Ishikawa (cell line): ENCODE measurements around the gene HTR2B.

Experiments used
- EGR1 ChIP-seq: IDR thresholded peaks from 2 replicates; pipeline ENCODE4 v1.6.1; 2012
- EP300 ChIP-seq: IDR thresholded peaks from 2 replicates; pipeline ENCODE4 v1.6.1; 2012; ENCODE audit warnings: borderline replicate concordance
- MAX ChIP-seq: IDR thresholded peaks from 2 replicates; pipeline ENCODE4 v1.6.1; 2012
- NFIC ChIP-seq: IDR thresholded peaks from 2 replicates; pipeline ENCODE4 v1.6.1; 2012
- RAD21 ChIP-seq: IDR thresholded peaks from 2 replicates; pipeline ENCODE4 v1.6.1; 2012; ENCODE audit warnings: low read depth
- TAF1 ChIP-seq: IDR thresholded peaks from 2 replicates; pipeline ENCODE4 v1.6.1; 2012; ENCODE audit warnings: low read depth, mild to moderate bottlenecking
- TEAD4 ChIP-seq: IDR thresholded peaks from 2 replicates; pipeline ENCODE4 v1.6.1; 2012
- YY1 ChIP-seq: IDR thresholded peaks from 2 replicates; pipeline ENCODE4 v1.6.1; 2012; ENCODE audit warnings: low read depth
- ZBTB7A ChIP-seq: IDR thresholded peaks from 2 replicates; pipeline ENCODE4 v1.6.1; 2012; ENCODE audit warnings: low read depth

- TF ChIP-seq NFIC = no peak
- no peak for TF ChIP-seq TAF1
- TF ChIP-seq ZBTB7A = no peak
- TF ChIP-seq MAX = no peak
- TF ChIP-seq EP300 = no peak
- TF ChIP-seq RAD21 = no peak
- no peak for TF ChIP-seq EGR1
- TF ChIP-seq YY1 = no peak
- TF ChIP-seq TEAD4 = no peak
These were observed 5.7 kb upstream of the HTR2B start for GRCh38 chr2:231130336-231131056.
